Measurements from ENCODE around the gene ABI1.

DNA sequence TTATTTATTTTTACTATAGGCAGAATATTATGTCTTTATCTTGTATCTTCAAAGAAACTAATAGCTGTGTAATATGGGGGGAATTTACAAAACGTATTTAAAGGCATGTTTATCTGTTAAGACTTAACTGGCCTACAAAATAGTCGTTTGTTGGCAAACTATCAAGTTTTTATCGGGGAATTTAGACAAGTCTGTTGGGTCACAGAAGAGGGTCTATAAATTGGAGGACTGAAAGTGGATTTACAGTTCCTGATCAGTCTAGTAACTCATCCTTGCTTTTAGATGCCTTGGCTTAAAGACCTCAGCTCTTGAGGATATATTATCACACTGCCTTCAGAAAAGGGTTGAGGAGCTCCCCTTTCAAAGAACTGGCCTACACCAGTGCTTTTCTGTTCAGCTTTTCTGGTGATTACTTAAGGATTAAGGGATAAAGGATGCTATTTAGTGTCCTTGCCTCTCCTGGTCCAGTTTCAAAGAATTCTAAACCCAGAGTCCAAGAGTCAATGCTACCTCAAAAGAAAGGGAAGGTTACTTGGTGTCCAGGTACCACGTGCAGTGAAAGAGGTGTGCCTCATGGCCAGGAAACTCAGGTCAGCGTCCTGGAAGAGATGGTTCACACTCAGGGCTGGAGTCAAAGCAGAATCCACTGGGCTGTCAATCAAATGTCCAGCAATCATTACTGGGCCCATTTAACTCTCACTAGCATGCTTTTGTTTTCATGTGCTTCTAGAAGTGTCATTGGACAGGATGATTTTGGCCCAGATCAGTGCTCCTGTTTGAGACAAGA is 42.9 kb upstream of the ABI1 start:
- TF ChIP-seq, protein P1, sequence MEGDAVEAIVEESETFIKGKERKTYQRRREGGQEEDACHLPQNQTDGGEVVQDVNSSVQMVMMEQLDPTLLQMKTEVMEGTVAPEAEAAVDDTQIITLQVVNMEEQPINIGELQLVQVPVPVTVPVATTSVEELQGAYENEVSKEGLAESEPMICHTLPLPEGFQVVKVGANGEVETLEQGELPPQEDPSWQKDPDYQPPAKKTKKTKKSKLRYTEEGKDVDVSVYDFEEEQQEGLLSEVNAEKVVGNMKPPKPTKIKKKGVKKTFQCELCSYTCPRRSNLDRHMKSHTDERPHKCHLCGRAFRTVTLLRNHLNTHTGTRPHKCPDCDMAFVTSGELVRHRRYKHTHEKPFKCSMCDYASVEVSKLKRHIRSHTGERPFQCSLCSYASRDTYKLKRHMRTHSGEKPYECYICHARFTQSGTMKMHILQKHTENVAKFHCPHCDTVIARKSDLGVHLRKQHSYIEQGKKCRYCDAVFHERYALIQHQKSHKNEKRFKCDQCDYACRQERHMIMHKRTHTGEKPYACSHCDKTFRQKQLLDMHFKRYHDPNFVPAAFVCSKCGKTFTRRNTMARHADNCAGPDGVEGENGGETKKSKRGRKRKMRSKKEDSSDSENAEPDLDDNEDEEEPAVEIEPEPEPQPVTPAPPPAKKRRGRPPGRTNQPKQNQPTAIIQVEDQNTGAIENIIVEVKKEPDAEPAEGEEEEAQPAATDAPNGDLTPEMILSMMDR (IDR thresholded peaks at IDR 0.05; ENCODE audit: low read length), result no peak
- no peak for TF ChIP-seq EZH2 (IDR thresholded peaks at IDR 0.05; ENCODE audit: borderline replicate concordance, low read length)
